WI38 (cell line): ENCODE measurements around the gene CYP4F3.

Source experiments
- H3K4me3 ChIP-seq: 2 replicates; pipeline ENCODE4 v1.5.1; 2011; ENCODE audit warnings: low read depth, mild to moderate bottlenecking, control low read depth, low read length
- CTCF ChIP-seq: IDR thresholded peaks from 2 replicates; pipeline ENCODE4 v1.5.1; 2012; ENCODE audit warnings: low read depth, mild to moderate bottlenecking, control low read depth, low read length

Gene CYP4F3

DNA sequence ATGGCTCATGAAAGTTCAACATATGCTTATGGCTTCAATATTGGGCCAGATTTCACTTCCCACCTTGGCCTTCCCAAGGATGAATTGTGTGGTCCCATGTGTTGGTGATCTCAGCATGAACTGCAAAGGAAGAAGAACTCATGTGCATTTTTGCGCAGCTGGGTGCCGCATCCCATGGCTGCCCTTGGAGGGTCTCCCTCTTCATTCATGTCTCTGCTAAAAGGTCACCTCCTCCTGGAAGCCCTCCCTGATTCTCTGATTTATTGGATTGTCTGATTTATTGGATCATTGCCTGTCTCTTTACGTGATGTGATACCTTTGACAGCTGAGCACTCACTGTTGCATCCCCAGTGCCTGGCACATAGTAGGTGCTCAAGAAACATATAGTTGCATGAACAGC lies 27.4 kb upstream of the CYP4F3 start:
- TF ChIP-seq CTCF = no peak
- no peak overlapping the region for H3K4me3 ChIP-seq

DNA sequence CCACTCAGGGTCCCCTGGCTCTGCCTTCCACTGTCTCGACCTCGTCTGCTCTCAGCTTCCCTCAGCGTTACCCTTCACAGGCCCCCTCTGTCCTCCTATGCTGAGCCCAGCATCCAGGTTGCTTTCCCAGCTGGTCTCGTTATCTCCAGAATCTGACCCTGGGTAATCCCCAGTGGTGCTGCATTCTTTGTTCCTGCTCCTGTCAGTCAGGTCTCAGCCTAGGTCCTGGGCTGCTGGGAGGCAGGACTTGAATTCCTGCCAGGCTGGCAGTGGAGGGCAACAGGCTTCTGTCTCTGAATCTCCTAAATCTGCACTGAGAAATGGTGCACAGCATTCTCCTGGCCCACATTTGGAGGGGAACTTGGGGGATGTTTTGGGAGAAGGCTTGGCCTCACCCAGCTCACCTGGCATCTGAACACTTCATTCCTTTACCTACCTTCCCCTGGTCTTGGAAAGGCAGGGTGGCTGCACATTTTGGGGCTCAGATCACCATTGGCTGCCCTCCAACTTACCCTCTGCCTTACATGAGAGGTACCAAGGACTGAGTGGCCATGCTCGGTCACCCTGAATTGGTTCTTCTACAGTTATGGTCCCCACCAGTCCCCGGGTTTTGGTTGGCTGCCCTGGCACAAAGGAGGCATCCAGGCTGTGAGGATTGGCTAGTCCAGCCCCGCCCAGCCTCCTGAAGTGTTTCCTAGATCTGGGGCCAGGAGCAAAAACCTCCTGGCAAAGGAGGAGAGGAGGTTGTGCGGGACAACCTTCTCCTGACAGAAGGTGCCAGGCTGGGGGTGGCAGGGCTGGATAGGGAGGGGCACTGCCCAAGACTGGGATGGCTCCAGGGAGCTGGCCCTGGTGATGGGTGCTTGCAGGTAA lies 26.0 kb upstream of the CYP4F3 start, which contains the start of gene CYP4F8:
Gene CYP4F8 (plus strand): TSS at position 712 of the 873 bp plus-strand sequence. CDS start 399 bp downstream, outside the sequence.
- H3K4me3 ChIP-seq = no peak within 1 kb of the TSS
- no peak for TF ChIP-seq CTCF

- no peak overlapping the region for H3K4me3 ChIP-seq
- TF ChIP-seq CTCF = no peak
Observed at GRCh38 chr19:15615526-15615925, 25.2 kb upstream of the CYP4F3 start.

GRCh38 chr19:15616183-15616582 lies 24.5 kb upstream of the CYP4F3 start:
- no peak for TF ChIP-seq CTCF
- H3K4me3 ChIP-seq = no peak overlapping the region

DNA sequence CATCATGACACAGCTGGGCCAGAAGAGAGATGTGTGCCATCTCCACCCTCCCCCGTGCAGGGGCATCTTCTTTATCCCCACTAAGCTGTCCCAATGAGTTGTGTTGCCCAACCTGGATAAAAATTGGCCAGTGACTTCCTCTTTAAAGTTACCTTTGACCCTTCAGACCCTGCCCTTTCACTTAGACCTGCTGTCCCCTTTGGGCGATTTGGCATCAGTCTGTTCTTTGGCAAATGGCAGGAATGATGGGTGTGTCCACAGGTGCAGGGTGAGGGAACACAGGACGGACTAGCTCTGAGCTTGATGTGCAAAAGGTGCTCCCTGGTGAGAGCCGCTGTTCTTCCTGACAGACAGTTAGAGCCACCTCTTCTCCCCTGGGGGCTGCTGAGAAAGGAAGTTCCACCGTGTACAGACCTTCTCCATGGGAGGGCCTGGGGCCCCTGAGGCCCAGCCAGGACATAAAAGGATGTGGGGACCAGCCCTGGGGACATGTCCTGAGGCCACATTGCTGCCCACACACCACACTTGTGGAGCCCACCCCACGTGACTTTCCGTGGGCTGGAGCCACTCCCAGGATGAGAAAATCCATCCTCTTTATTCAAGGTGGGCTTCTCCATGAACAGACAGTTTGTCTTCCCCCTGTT lies 23.9 kb upstream of the CYP4F3 start:
- H3K4me3 ChIP-seq = no peak overlapping the region
- TF ChIP-seq CTCF = no peak

DNA sequence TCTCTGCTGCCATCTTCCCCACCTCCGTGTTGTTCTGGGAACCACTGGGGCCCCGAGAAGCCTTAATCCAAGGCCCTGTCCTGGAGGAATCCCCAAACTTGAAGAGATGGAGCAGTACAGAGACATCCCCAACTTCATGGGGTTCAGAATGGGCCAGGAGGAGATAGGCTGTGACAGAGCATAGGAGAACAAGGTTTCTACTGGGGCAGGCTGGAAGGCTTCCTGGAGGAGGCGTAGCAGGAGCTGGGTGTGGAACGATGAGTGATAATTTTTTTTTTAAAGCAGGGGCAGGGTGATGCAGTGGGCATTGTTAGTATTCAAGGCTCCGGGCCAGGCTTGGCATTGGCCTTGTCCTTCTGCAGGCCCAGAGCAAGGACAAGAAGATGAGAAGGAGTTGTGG lies 22.4 kb upstream of the CYP4F3 start:
- TF ChIP-seq CTCF = no peak
- H3K4me3 ChIP-seq = no peak overlapping the region

DNA sequence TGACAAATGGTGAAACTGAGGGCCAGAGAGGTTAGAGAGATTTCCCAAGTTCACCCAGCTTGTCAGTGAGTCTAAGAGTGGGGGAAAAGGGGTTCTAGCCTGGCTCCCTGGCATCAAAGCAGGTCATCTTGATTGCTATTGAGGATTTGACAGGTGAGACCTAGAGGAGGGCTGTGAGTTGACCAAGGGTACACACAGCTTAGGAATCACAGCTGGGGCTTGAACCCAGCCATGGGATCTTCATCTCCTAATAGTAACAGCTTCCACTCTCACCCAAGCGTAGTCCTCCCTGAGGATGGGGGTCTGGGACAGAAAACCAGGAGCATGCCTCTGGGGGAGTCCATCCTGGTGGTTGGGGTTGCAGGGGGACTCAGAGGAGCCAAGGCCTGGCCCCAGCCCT lies 18.9 kb upstream of the CYP4F3 start:
- no peak overlapping the region for H3K4me3 ChIP-seq
- no peak for TF ChIP-seq CTCF
